AG04449 (cell line): ENCODE results near the gene SAFB2.

Experiments used
- CTCF ChIA-PET: fragments of 350-600 bp; formaldehyde crosslinking; extraction: SDS; loops from one replicate; lab custom pipeline; 2021; ENCODE audit warnings: antibody characterized with exemption; lab: Yijun Ruan, JAX
- POLR2A ChIA-PET: fragments of 400-600, 350-600 bp; formaldehyde crosslinking; extraction: SDS; loops from one replicate; lab custom pipeline; 2020; ENCODE audit warnings: antibody characterized with exemption, inconsistent platforms; lab: Yijun Ruan, JAX
- DNase-seq: peaks from one replicate; pipeline ENCODE4 v3.0.0-alpha.2; 2010; ENCODE audit warnings: low read depth, low spot score
- H3K4me3 ChIP-seq: 2 replicates; pipeline ENCODE4 v1.5.1; 2011; ENCODE audit warnings: low read depth, mild to moderate bottlenecking, control low read depth, low read length
- TF ChIP-seq, protein P1 (sequence below): IDR thresholded peaks from one replicate; pipeline ENCODE4 v1.5.1; 2011; ENCODE audit warnings: mild to moderate bottlenecking, moderate library complexity, low read length, control low read depth, inconsistent platforms; ENCODE audit not compliant: insufficient read depth; ENCODE audit errors: missing control alignments

The SAFB2 gene

DNA sequence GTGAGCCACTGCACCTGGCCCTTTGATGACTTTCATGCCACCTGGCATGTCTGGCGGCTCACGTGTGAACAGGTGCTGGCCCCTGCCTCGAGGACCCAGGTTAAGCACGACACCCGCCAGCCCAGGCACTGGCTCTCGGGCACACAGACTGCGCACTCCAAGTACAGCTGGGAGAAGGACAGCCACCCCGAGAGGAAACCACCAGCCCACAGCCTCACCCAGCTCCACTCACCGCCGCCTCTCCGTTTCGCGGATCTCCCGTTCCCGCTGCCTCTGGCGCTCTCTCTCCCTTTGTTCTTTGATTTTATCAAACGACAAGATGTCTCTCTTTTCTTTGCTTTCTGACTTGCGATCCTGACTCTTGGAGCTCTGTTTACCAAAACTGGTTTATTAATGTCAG lies 27.4 kb downstream of the SAFB2 start:
- no peak for DNase-seq
- no peak overlapping the region for H3K4me3 ChIP-seq
- TF ChIP-seq, protein P1, sequence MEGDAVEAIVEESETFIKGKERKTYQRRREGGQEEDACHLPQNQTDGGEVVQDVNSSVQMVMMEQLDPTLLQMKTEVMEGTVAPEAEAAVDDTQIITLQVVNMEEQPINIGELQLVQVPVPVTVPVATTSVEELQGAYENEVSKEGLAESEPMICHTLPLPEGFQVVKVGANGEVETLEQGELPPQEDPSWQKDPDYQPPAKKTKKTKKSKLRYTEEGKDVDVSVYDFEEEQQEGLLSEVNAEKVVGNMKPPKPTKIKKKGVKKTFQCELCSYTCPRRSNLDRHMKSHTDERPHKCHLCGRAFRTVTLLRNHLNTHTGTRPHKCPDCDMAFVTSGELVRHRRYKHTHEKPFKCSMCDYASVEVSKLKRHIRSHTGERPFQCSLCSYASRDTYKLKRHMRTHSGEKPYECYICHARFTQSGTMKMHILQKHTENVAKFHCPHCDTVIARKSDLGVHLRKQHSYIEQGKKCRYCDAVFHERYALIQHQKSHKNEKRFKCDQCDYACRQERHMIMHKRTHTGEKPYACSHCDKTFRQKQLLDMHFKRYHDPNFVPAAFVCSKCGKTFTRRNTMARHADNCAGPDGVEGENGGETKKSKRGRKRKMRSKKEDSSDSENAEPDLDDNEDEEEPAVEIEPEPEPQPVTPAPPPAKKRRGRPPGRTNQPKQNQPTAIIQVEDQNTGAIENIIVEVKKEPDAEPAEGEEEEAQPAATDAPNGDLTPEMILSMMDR, result no peak
- ChIA-PET POLR2A (no interaction called here), CTCF (interaction anchor here (0.7 to 1.5 kb wide), 2 partner anchors 13 to 18 kb away, joined by 3 to 8 read pairs; no protein-coding TSS in a partner anchor)

DNA sequence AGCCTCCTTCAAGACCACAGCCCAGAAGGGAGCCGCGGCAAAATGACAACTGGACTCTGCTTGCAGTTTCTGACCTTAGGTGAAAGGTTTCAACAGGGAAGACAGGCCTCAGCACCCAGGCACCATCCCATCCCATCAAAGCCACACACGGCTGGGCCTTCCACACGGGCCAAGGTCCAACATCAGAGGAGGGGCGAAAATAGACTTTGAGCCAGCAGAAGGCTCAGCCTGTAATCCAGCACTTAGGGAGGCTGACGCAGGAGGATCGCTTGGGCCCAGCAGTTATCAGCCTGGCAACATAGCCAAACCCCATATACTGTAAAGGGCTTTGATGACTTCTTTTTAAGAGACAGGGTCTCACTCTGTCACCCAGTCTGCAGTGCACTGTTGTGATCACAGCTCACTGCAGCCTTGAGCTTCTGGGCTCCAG lies 28.0 kb downstream of the SAFB2 start:
- TF ChIP-seq, protein P1, result no peak
- no peak for DNase-seq
- ChIA-PET CTCF (interaction anchor here (0.7 kb wide), 1 partner anchor 14 kb away, joined by 3 read pairs; no protein-coding TSS in a partner anchor), POLR2A (no interaction called here)
- no peak overlapping the region for H3K4me3 ChIP-seq

DNA sequence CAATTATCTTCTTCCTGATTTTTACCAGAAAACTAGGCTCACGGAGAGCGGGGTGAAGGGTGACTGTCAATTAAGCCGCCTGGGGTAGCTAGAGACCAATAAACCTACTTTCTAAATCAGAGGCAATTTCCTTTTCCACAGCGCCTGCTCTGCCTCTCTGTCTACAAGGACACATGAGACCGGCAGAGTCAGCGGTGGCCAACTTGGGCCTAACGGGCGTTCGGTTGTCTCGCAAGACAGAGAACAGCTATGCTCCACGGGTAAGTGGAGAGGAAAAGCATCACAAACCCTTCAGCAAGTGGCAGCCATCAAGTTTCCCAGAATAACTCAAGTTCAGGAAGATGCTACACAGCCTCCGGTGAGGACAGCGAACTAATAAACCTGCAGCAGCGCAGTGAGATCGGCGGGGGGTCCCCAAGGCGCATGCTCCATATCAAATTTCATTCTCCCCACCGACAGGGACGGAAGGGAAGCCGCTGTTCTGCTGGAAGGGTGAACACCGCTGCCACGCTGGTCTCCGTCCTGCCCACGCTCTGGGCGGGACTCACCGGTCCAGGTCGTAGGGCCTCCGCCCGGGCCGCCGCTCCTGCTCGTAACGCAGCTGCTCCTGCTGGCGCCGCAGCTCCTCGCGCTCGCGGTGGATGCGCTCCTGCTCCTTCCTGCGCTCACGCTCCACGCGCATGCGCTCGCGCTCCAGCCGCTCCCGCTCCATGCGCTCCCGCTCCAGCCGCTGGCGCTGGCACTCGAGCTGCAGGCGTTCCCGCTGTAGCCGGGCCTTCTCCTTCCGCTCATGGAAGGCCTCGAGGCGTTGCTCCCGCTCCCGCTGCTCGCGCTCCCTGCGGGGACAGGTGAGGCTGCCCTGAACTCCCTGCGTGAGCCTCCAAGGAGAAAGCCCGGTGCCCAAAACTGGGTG lies 29.0 kb downstream of the SAFB2 start:
- DNase-seq, result no peak
- ChIA-PET CTCF (interaction anchor here (1.2 to 1.4 kb wide), 2 partner anchors 10 to 14 kb away, joined by 6 to 7 read pairs; no protein-coding TSS in a partner anchor), POLR2A (no interaction called here)
- TF ChIP-seq, protein P1, result no peak
- no peak overlapping the region for H3K4me3 ChIP-seq

DNA sequence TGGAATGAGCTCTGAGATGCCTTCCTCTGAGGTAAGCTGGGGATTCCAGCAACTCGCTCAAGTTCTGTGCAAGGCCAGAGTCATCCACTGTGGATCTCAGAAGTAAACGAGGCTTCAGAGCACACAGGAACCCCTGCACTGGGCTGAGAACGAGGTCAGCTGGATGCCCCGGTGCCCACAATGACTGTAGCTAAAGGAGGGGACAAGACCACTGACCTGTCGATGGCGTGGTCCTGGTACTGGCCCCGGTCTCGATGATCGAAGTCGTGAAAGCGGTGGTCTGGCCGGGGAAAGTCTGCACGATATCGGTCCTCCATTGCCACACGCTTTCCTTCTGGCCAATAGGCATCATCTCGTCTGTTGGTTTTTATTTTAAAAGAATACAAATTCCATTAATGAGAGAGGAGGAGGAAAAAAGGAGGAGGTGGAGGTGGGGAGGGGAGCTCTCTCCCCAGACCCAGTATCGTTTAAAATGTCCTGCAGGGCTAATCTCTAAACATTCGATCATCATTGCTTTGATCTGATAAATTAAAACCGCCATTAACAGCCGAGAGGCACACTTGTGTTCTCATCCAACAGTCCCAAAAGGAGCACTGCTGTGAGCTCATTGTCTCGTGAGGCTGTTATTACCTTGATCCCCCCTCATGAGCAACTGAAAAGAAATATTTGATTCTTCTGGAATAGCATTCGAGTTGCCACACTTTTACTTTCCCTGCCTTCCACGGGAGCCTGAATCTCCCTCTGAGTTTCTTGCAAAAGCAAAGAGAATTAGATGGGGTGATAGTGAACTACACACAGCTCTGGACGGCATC lies 29.8 kb downstream of the SAFB2 start:
- TF ChIP-seq, protein P1, result no peak
- no peak overlapping the region for H3K4me3 ChIP-seq
- DNase-seq, result no peak
- ChIA-PET CTCF (interaction anchor here (1.2 to 1.4 kb wide), 2 partner anchors 9 to 13 kb away, joined by 6 to 7 read pairs; no protein-coding TSS in a partner anchor), POLR2A (no interaction called here)

DNA sequence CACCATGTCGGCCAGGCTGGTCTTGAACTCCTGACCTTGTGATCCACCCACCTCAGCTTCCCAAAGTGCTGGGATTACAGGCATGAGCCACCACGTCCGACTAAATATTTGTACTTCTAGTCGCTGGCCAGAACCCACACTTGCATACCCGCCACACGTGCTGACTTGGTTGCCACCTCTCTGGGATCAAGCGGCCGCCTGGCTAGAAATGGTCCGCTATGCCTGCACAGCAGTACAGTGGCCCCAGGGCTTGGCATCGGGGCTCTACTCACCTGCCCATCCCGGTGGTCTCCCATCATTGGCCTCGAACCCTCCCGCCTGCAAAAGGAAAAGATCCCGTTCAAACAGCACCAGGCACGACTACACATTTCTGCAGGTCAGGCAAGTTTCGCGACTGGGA lies 31.1 kb downstream of the SAFB2 start:
- CTCF ChIA-PET, result interaction anchor here (0.7 kb wide), 1 partner anchor 11 kb away, joined by 3 read pairs; no protein-coding TSS in a partner anchor
- no peak overlapping the region for H3K4me3 ChIP-seq
- TF ChIP-seq, protein P1, result no peak
- no peak for DNase-seq
- POLR2A ChIA-PET, result no interaction called here

DNA sequence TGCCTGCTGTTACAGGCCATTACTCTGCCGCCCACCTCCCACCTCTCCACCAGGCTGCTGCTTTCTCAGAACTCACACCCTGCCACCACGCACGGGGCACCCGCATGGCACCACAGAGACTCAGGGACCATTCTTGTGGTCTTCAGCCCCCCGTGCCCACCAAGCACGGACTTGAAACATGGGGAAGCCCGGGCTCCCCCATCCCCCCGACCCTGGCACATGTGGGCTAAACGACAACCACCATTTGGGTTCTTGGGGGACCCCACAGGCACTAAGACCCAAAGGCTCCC lies 31.8 kb downstream of the SAFB2 start:
- TF ChIP-seq, protein P1, result no peak
- ChIA-PET POLR2A (no interaction called here), CTCF (no interaction called here)
- no peak for DNase-seq
- no peak overlapping the region for H3K4me3 ChIP-seq
